ENCODE measurements around the gene DUSP5. TPM values are rescaled to one million over a fixed set of nuclear protein-coding genes. Genes with fewer than 3 reads are reported as not detected.

The DUSP5 gene
- total and polyA plus RNA-seq, 9 donors: 2.5 to 21.6 (median 6.2) TPM

- TF ChIP-seq, protein P1, sequence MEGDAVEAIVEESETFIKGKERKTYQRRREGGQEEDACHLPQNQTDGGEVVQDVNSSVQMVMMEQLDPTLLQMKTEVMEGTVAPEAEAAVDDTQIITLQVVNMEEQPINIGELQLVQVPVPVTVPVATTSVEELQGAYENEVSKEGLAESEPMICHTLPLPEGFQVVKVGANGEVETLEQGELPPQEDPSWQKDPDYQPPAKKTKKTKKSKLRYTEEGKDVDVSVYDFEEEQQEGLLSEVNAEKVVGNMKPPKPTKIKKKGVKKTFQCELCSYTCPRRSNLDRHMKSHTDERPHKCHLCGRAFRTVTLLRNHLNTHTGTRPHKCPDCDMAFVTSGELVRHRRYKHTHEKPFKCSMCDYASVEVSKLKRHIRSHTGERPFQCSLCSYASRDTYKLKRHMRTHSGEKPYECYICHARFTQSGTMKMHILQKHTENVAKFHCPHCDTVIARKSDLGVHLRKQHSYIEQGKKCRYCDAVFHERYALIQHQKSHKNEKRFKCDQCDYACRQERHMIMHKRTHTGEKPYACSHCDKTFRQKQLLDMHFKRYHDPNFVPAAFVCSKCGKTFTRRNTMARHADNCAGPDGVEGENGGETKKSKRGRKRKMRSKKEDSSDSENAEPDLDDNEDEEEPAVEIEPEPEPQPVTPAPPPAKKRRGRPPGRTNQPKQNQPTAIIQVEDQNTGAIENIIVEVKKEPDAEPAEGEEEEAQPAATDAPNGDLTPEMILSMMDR (IDR thresholded peaks at IDR 0.05): no peak
- TF ChIP-seq POLR2A (IDR thresholded peaks at IDR 0.05) (no peak), EP300 (IDR thresholded peaks at IDR 0.05) (no peak)
- H3K4me1 ChIP-seq (ENCODE audit: insufficient read depth): peaks cover 2% of the 10 kb centered on the region
- no peak overlapping the region for H3K4me3 ChIP-seq
- no peaks in the 10 kb centered on the region for H3K9me3 ChIP-seq
- no peaks in the 10 kb centered on the region for H3K27me3 ChIP-seq
- H3K27ac ChIP-seq: no peak overlapping the region
- intact Hi-C loops (cut with DNase I): no loop called here
- WGBS, 3 donors: 69 to 83% (median 79%) methylated on average over 11 of the region's 11 CpGs
- DNase-seq: no peak
- H3K36me3 ChIP-seq: no peaks in the 10 kb centered on the region
These were observed 11.3 kb downstream of the DUSP5 start for GRCh38 chr10:110508806-110509544.

- no peak for DNase-seq
- peaks cover under 1% of the 10 kb centered on the region for H3K4me1 ChIP-seq (ENCODE audit: insufficient read depth)
- no peaks in the 10 kb centered on the region for H3K9me3 ChIP-seq
- TF ChIP-seq, protein P1 (IDR thresholded peaks at IDR 0.05): no peak
- TF ChIP-seq EP300 (IDR thresholded peaks at IDR 0.05) (no peak), POLR2A (IDR thresholded peaks at IDR 0.05) (no peak)
- no peak overlapping the region for H3K27ac ChIP-seq
- no peaks in the 10 kb centered on the region for H3K36me3 ChIP-seq
- H3K27me3 ChIP-seq: no peaks in the 10 kb centered on the region
- H3K4me3 ChIP-seq: no peak overlapping the region
- 90 to 99% (median 98%) methylated on average over 2 of the region's 2 CpGs for WGBS, 3 donors
- intact Hi-C loops (cut with DNase I): no loop called here
These were observed 11.9 kb downstream of the DUSP5 start for GRCh38 chr10:110509560-110509959.

DNA sequence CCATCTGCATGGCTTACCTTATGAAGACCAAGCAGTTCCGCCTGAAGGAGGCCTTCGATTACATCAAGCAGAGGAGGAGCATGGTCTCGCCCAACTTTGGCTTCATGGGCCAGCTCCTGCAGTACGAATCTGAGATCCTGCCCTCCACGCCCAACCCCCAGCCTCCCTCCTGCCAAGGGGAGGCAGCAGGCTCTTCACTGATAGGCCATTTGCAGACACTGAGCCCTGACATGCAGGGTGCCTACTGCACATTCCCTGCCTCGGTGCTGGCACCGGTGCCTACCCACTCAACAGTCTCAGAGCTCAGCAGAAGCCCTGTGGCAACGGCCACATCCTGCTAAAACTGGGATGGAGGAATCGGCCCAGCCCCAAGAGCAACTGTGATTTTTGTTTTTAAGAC lies 12.4 kb downstream of the DUSP5 start:
- 95 to 97% (median 95%) methylated on average over 8 to 9 of the region's 9 CpGs for WGBS, 3 donors
- Histone ChIP-seq H3K36me3 (no peaks in the 10 kb centered on the region), H3K4me1 (ENCODE audit: insufficient read depth) (no peaks in the 10 kb centered on the region), H3K9me3 (no peaks in the 10 kb centered on the region), H3K27me3 (no peaks in the 10 kb centered on the region), H3K4me3 (no peak overlapping the region), H3K27ac (no peak overlapping the region)
- no peak for DNase-seq
- TF ChIP-seq POLR2A (IDR thresholded peaks at IDR 0.05) (no peak), EP300 (IDR thresholded peaks at IDR 0.05) (no peak)
- TF ChIP-seq, protein P1 (IDR thresholded peaks at IDR 0.05): no peak
- intact Hi-C loops (cut with DNase I): no loop called here

- Histone ChIP-seq H3K4me1 (ENCODE audit: insufficient read depth) (no peaks in the 10 kb centered on the region), H3K4me3 (no peak overlapping the region), H3K27ac (no peak overlapping the region), H3K36me3 (no peaks in the 10 kb centered on the region), H3K9me3 (no peaks in the 10 kb centered on the region), H3K27me3 (no peaks in the 10 kb centered on the region)
- DNase-seq: no peak
- intact Hi-C loops (cut with DNase I): no loop called here
- TF ChIP-seq POLR2A (IDR thresholded peaks at IDR 0.05) (no peak), EP300 (IDR thresholded peaks at IDR 0.05) (no peak)
- TF ChIP-seq, protein P1 (IDR thresholded peaks at IDR 0.05): no peak
- 95 to 97% (median 96%) methylated on average over 3 of the region's 3 CpGs for WGBS, 3 donors
These were observed 13.0 kb downstream of the DUSP5 start for GRCh38 chr10:110510730-110511129.
